H1 (cell line): ENCODE data around the gene ZNF302.

ENCODE experiments used
- CBX5 ChIP-seq: fragments of 300-800, 300-1000 bp; sonication (generic); IDR thresholded peaks from 2 replicates; pipeline ENCODE4 v1.7.1; 2016; ENCODE audit warnings: antibody characterized with exemption, low read length, low read depth
- CHD2 ChIP-seq: IDR thresholded peaks from 2 replicates; pipeline ENCODE4 v1.6.1; 2012; ENCODE audit warnings: low read length, improper control_type of control experiment
- EP300 ChIP-seq, 2 experiments: IDR thresholded peaks; 1 replicate in 1 of 2; 2 replicates in 1 of 2; pipeline ENCODE4 v1.6.1; 2011 to 2012; ENCODE audit warnings: low read depth in 2 of 2, low read length in 2 of 2, mild to moderate bottlenecking in 2 of 2, borderline replicate concordance in 1 of 2, inconsistent platforms in 1 of 2, moderate library complexity in 1 of 2
- HDAC6 ChIP-seq: IDR thresholded peaks from one replicate; pipeline ENCODE4 v1.7.1; 2012; ENCODE audit warnings: low read depth, mild to moderate bottlenecking, inconsistent platforms, low read length, moderate library complexity
- POLR2AphosphoS5 ChIP-seq: IDR thresholded peaks from 2 replicates; pipeline ENCODE4 v1.6.1; 2011; ENCODE audit warnings: low read depth, low read length
- TAF1 ChIP-seq: IDR thresholded peaks from 2 replicates; pipeline ENCODE4 v1.6.1; 2011; ENCODE audit warnings: mild to moderate bottlenecking, low read depth, low read length
- YY1 ChIP-seq: IDR thresholded peaks from 2 replicates; pipeline ENCODE4 v1.6.1; 2011; ENCODE audit warnings: low read depth, mild to moderate bottlenecking, low read length
- TF ChIP-seq, protein P1 (sequence below), 3 experiments: IDR thresholded peaks; 1 replicate in 2 of 3; 2 replicates in 1 of 3; pipeline versions ENCODE4 v1.5.1 to v1.6.1; 2011; ENCODE audit warnings: low read length in 3 of 3, mild to moderate bottlenecking in 3 of 3, inconsistent platforms in 2 of 3, low read depth in 1 of 3, moderate library complexity in 1 of 3; ENCODE audit not compliant: insufficient read depth in 1 of 3; ENCODE audit errors: control extremely low read depth in 1 of 3
- TF ChIP-seq, protein P2 (sequence below): IDR thresholded peaks from 2 replicates; pipeline ENCODE4 v1.6.1; 2011; ENCODE audit warnings: low read depth, mild to moderate bottlenecking, low read length; ENCODE audit not compliant: insufficient read depth

DNA sequence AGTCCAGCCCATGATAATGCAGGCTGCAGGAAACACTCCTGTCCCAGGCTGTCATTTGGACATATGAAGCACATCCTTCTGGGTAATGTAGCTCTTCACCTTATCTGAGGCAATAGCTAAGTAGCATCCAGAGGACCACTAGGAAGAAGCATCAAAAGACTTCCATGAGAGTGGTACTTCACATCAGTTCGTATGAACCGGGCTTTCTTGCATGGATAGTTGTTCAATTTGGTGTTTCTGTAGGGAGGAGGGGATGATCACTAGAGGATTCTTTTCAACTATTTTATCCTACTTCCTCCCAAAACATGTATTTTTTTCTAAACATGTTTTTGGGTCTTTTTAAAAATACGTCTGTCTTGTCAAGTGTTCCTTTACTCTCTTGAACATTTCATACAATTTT, 12.9 kb downstream of the ZNF302 start:
- no peak for TF ChIP-seq CBX5
- TF ChIP-seq, protein P1, sequence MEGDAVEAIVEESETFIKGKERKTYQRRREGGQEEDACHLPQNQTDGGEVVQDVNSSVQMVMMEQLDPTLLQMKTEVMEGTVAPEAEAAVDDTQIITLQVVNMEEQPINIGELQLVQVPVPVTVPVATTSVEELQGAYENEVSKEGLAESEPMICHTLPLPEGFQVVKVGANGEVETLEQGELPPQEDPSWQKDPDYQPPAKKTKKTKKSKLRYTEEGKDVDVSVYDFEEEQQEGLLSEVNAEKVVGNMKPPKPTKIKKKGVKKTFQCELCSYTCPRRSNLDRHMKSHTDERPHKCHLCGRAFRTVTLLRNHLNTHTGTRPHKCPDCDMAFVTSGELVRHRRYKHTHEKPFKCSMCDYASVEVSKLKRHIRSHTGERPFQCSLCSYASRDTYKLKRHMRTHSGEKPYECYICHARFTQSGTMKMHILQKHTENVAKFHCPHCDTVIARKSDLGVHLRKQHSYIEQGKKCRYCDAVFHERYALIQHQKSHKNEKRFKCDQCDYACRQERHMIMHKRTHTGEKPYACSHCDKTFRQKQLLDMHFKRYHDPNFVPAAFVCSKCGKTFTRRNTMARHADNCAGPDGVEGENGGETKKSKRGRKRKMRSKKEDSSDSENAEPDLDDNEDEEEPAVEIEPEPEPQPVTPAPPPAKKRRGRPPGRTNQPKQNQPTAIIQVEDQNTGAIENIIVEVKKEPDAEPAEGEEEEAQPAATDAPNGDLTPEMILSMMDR (IDR thresholded peaks at IDR 0.05; ENCODE audit: control extremely low read depth in 1 of 3, insufficient read depth in 1 of 3, low read depth in 1 of 3, low read length in 3 of 3), result no peak
- no peak for TF ChIP-seq POLR2AphosphoS5
- TF ChIP-seq EP300 (IDR thresholded peaks at IDR 0.05; ENCODE audit: borderline replicate concordance in 1 of 2, low read depth in 2 of 2, low read length in 2 of 2), result no peak
- no peak for TF ChIP-seq HDAC6
- TF ChIP-seq CHD2, result no peak
- TF ChIP-seq TAF1, result no peak
- TF ChIP-seq YY1, result no peak
- TF ChIP-seq, protein P2, sequence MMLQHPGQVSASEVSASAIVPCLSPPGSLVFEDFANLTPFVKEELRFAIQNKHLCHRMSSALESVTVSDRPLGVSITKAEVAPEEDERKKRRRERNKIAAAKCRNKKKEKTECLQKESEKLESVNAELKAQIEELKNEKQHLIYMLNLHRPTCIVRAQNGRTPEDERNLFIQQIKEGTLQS, result no peak
